ENCODE results near the gene LDLRAD2.
"Not testable (repeated sequence)": the region's sequence is repeated elsewhere in the genome, so short reads cannot be mapped to it uniquely, and the experiment has no call there.

Gene LDLRAD2

DNA sequence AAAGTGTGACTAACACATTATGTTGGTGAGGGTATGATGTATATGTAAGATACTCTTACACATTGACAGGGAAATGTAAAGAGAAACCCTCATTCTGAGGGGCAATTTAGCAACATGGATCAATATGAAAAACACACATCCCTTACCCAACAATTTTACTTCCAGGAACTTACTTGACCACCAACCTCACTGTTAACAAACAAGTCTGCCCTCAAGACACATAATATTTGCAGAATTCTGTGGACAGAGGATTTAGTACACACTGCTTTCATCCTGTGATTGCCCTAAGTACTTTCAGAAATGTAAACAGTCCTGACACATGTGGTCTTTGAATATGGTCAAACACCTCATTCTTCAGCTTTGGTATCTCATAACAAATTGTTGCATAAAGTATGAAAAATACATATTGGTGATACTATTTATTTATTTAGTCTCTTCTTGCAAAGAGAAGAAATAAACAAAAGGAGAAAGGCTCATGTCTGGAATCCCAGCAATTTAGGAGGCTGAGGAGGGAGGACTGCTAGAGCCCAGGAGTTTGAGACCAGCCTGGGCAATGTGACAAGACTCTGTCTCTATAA lies 36.0 kb upstream of the LDLRAD2 start:
- Histone ChIP-seq H3K27ac (ENCODE audit: low read depth, low read length) (no peak overlapping the region), H3K4me3 (ENCODE audit: low read length) (no peak overlapping the region), H3K36me3 (ENCODE audit: control insufficient read depth, insufficient read depth, low read length) (no peaks in the 10 kb centered on the region), H3K9ac (ENCODE audit: low read length) (no peak overlapping the region), H3K4me1 (ENCODE audit: control insufficient read depth, insufficient read depth, low read length) (no peaks in the 10 kb centered on the region), H3K27me3 (ENCODE audit: control insufficient read depth, insufficient read depth, low read length) (no peaks in the 10 kb centered on the region)

DNA sequence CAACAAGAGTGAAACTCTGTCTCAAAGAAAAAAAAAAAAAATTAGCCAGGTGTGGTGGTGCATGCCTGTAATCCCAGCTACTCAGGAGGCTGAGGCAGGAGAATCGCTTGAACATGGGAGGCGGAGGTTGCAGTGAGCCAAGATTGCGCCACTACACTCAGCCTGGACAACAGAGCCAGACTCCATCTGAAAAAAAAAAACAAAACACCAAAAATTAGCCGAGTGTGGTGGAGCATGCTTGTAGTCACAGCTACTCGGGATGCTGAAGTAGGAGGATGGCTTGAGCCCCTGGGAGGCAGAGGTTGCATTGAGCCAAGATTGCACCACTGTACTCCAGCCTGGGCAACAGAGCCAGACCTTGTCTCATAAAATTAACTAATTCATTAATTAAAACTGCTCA lies 35.1 kb upstream of the LDLRAD2 start:
- H3K4me1 ChIP-seq (ENCODE audit: control insufficient read depth, insufficient read depth, low read length), result not testable (repeated sequence)

DNA sequence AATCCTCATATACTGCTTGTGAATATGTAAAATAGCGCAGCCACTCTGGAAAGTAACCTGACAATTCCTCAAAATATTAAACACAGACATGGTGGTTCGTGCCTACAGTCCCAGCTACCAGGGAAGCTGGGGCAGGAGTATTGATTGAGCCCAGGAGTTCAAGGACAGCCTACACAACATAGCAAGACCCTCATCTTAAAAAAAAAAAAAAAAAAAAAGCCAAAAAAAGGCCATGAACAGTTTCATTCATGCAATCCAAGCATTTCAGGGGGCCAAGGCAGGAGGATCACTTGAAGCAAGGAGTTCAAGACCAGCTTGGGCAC lies 33.7 kb upstream of the LDLRAD2 start:
- Histone ChIP-seq H3K4me1 (ENCODE audit: control insufficient read depth, insufficient read depth, low read length) (peaks cover 6% of the 10 kb centered on the region), H3K9ac (ENCODE audit: low read length) (no peak overlapping the region), H3K27ac (ENCODE audit: low read depth, low read length) (no peak overlapping the region), H3K4me3 (ENCODE audit: low read length) (no peak overlapping the region), H3K27me3 (ENCODE audit: control insufficient read depth, insufficient read depth, low read length) (no peaks in the 10 kb centered on the region), H3K36me3 (ENCODE audit: control insufficient read depth, insufficient read depth, low read length) (no peaks in the 10 kb centered on the region)

More for the DNA sequence above, 35.1 kb upstream of the LDLRAD2 start:
- H3K36me3 ChIP-seq (ENCODE audit: control insufficient read depth, insufficient read depth, low read length); H3K4me3 ChIP-seq (ENCODE audit: low read length); H3K27ac ChIP-seq (ENCODE audit: low read depth, low read length); H3K27me3 ChIP-seq (ENCODE audit: control insufficient read depth, insufficient read depth, low read length); H3K9ac ChIP-seq (ENCODE audit: low read length): not testable (repeated sequence)

DNA sequence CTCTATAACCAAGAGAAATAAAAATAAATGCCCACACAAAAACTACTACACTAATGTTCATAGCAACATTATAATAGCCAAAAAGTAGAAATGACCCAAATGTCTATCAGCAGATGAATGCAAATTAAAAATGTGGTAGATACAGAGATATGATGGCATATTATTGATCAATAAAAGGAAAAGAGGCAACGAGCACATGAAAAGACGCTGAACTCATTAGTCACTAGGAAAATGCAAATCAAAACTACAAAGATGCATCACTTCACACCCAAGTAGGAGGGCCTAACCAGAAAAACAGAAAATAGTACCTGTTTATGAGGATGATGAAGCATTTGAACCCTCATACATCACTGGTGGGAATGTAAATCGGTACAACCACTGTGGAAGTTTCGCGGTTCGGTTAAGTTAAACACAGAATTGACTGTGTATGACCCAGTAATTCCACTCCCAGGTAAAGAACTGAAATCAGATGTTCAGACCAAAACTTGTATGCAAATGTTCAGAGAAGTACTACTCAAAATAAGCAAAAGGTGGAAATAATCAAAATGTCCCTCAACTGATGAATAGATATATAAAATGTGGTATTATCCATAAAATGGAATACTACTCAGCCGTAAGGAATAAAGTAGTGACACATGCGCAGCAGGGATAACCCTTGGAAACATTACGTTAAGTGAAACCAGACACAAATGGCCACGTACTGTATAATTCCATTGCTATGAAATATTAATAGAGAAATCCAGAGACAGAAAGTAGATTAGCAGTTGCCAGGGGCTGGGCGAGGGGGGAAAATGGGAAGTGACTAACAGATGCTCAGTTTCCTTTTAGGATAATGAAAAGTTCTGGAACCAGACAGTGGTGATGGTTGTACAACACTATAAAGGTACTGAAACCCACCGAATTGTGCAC lies 32.2 kb upstream of the LDLRAD2 start:
- no peak overlapping the region for H3K4me3 ChIP-seq (ENCODE audit: low read length)
- H3K4me1 ChIP-seq (ENCODE audit: control insufficient read depth, insufficient read depth, low read length), result peaks cover 6% of the 10 kb centered on the region
- no peak overlapping the region for H3K27ac ChIP-seq (ENCODE audit: low read depth, low read length)
- no peaks in the 10 kb centered on the region for H3K36me3 ChIP-seq (ENCODE audit: control insufficient read depth, insufficient read depth, low read length)
- no peaks in the 10 kb centered on the region for H3K27me3 ChIP-seq (ENCODE audit: control insufficient read depth, insufficient read depth, low read length)
- no peak overlapping the region for H3K9ac ChIP-seq (ENCODE audit: low read length)

DNA sequence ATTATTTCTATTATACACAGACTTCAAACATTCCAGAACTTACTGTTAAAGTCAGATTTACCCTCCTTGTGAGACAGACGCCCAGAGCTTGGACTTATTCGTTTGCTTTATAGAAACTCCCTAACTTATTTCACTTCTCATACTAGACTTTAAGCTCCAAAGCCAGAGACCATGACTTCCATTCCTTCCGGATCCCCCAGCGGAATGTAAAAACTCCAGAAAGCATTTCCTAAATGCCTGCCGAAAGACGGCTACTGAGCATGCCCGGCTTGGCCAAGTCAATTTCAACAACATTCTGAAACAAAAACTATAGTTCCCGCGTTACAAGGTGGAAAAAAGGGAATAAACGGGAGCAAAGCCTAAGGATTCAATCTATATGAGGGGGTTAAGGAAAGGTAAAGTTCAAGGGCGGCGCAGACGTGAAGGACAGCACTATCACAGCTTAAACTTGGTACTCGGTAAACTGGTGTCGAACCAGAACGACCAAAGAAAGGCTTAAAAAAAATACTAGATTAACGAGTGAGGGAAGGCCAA lies 30.2 kb upstream of the LDLRAD2 start:
- H3K27me3 ChIP-seq (ENCODE audit: control insufficient read depth, insufficient read depth, low read length), result no peaks in the 10 kb centered on the region
- H3K9ac ChIP-seq (ENCODE audit: low read length), result peak overlapping the region; percentile 25
- peak overlapping the region; percentile 100 for H3K4me3 ChIP-seq (ENCODE audit: low read length)
- no peaks in the 10 kb centered on the region for H3K36me3 ChIP-seq (ENCODE audit: control insufficient read depth, insufficient read depth, low read length)
- peaks cover 6% of the 10 kb centered on the region for H3K4me1 ChIP-seq (ENCODE audit: control insufficient read depth, insufficient read depth, low read length)
- peak overlapping the region; percentile 100 for H3K27ac ChIP-seq (ENCODE audit: low read depth, low read length)

DNA sequence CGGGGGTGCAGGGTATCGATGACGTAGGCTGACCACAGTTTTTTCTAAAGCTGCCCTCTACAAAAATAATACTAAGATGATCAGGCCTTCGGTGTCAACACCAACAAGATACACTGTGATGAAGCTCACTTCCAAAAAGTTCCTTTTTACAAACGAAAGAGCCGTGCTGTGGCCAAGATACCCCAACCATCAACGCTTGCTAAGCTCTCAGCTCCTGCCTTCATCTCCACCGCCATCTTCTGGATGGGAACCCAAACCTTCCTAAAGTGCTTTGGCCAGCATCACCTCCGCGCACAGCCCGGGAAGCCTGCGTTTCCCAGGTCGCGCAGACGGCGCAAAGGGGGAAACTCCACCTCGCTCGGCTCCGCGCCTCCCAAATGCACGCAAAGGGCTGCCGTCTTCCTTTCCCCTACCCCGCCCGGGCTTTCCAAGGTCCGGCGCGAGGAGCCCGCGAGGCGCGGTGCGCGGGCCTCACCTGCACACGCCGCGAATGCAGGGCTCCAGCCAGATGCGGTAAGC lies 29.7 kb upstream of the LDLRAD2 start:
- H3K27me3 ChIP-seq (ENCODE audit: control insufficient read depth, insufficient read depth, low read length), result no peaks in the 10 kb centered on the region
- H3K4me1 ChIP-seq (ENCODE audit: control insufficient read depth, insufficient read depth, low read length), result peaks cover 6% of the 10 kb centered on the region
- no peaks in the 10 kb centered on the region for H3K36me3 ChIP-seq (ENCODE audit: control insufficient read depth, insufficient read depth, low read length)
- peak overlapping the region; percentile 80 for H3K9ac ChIP-seq (ENCODE audit: low read length)
- peak overlapping the region; percentile 100 for H3K4me3 ChIP-seq (ENCODE audit: low read length)
- peak overlapping the region; percentile 100 for H3K27ac ChIP-seq (ENCODE audit: low read depth, low read length)

DNA sequence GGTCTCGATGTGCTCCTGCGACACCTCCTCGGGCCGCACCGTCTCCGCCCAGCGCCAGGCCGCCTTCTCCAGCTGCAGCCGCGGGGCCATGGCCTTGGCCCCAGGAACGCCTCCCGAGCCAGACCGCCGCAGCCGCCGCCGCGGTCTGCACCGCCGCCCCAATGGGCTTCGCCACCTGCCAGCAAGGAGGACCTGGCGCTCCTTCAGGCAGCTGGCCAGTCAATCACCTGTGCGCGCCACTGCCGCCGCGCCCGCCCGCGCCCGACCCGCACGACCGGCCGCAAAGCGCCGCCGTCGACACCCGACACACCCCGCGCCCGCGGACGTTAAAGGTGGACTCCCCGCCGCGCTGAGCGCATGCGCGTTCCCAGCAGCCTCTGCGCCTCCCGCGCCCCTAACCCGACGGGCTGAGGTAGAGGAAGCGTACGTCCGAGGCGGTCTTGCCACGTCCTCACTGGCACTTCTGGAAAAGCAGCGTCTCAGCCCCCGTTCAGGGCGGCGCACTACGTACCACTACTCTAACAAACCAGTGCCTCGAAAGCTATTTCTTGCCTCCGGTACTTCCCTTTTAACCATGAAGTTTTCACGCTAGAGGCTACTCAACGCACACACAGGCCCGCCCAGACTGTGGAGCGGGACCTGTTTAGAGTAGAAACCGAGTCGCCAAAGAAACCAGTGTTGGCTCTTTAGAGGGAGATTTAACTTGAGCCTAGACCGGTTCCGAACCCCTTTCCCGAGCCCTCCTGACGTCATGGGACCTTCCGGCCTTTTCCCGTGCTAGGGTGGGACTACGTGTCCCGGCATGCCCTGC lies 29.0 kb upstream of the LDLRAD2 start, which contains the start of gene USP48:
Gene USP48 (minus strand): TSS at position 282 of the 811 bp plus-strand sequence. CDS start 192 bp downstream, at position 90.
- no peaks in the 10 kb centered on the region for H3K27me3 ChIP-seq (ENCODE audit: control insufficient read depth, insufficient read depth, low read length)
- no peaks in the 10 kb centered on the region for H3K36me3 ChIP-seq (ENCODE audit: control insufficient read depth, insufficient read depth, low read length)
- peak within 1 kb of the TSS; percentile 100 for H3K4me3 ChIP-seq (ENCODE audit: low read length)
- peaks cover 6% of the 10 kb centered on the region for H3K4me1 ChIP-seq (ENCODE audit: control insufficient read depth, insufficient read depth, low read length)
- peak within 1 kb of the TSS; percentile 100 for H3K27ac ChIP-seq (ENCODE audit: low read depth, low read length)
- H3K9ac ChIP-seq (ENCODE audit: low read length), result peak within 1 kb of the TSS; percentile 100

DNA sequence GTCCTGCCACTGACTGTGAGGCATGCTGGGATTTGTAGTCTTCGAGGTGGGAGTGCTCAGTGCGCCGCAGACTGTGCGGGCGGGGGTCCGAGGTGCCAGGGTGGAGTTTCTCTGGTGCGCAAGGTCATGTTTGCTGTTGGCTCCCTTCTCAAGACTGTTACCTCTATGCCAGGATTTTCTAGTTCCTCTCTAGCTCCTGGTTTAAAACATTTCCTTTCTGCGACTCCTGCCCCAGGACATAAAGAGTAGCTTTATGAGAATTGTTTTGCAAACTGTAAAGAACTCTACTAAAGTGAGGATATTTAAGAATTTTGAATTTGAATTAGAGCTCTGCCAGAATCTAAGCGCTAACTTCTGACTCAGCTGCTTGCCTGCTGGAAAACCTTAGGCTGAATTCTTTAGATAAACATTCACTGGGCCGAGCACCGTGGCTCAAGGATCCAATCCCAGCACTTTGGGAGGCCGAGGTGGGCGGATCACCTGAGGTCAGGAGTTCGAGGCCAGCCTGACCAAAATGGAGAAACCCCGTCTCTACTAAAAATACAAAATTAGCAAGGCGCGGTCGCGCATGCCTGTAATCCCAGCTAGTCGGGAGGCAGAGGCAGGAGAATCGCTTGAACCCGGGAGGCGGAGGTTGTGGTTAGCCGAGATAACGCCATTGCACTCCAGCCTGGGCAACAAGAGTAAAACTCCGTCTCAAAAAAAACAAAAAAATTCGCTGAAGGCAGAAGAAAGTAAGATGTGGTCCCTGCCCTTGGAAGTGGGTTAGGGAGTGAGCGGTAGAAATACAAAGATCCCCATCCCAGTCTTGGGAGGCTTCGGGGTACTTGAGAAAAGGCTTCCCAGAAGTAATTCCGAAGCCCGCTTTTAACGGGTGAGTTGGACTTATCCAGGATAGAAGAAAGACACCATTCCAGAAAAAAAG lies 28.1 kb upstream of the LDLRAD2 start:
- Histone ChIP-seq H3K27me3 (ENCODE audit: control insufficient read depth, insufficient read depth, low read length) (no peaks in the 10 kb centered on the region), H3K4me3 (ENCODE audit: low read length) (peak overlapping the region; percentile 100), H3K27ac (ENCODE audit: low read depth, low read length) (peak overlapping the region; percentile 100), H3K9ac (ENCODE audit: low read length) (peak overlapping the region; percentile 100), H3K36me3 (ENCODE audit: control insufficient read depth, insufficient read depth, low read length) (no peaks in the 10 kb centered on the region), H3K4me1 (ENCODE audit: control insufficient read depth, insufficient read depth, low read length) (peaks cover 6% of the 10 kb centered on the region)

DNA sequence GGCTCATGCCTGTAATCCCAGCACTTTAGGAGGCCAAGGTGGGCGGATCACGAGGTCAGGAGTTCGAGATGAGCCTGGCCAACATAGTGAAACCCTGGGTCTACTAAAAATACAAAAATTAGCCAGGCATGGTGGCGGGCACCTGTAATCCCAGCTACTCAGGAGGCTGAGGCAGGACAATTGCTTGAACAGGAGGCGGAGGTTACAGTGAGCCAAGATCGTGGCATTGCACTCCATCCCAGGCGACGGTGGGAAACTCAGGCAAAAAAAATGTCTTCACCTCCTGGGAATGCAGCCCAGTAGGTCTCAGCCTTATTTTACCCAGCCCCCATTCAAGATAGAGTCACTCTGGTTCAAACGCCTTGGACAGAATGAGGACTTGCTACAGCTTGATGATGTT lies 26.3 kb upstream of the LDLRAD2 start:
- not testable (repeated sequence) for H3K4me3 ChIP-seq (ENCODE audit: low read length); H3K36me3 ChIP-seq (ENCODE audit: control insufficient read depth, insufficient read depth, low read length); H3K9ac ChIP-seq (ENCODE audit: low read length); H3K27me3 ChIP-seq (ENCODE audit: control insufficient read depth, insufficient read depth, low read length); H3K27ac ChIP-seq (ENCODE audit: low read depth, low read length); H3K4me1 ChIP-seq (ENCODE audit: control insufficient read depth, insufficient read depth, low read length)

DNA sequence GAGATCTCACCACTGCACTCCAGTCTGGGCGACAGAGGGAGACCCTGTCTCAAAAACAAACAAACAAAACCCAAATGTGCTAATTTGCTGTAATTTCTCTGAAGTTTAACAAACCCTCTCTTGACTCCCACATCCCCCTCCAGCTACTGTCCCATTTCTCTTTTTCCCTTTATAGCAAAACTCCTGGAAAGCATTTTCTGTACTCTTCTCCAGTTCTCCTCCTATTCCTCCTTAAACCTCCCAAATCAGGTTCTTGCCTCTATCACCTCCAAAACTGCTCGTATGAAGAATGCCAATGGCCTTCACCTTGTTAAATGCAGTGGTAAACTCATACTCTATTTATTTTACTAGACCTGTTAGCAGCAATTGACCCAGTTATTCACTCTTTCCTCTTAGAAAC lies 25.4 kb upstream of the LDLRAD2 start:
- H3K4me1 ChIP-seq (ENCODE audit: control insufficient read depth, insufficient read depth, low read length), result peaks cover 2% of the 10 kb centered on the region
- H3K27ac ChIP-seq (ENCODE audit: low read depth, low read length), result no peak overlapping the region
- no peaks in the 10 kb centered on the region for H3K36me3 ChIP-seq (ENCODE audit: control insufficient read depth, insufficient read depth, low read length)
- H3K27me3 ChIP-seq (ENCODE audit: control insufficient read depth, insufficient read depth, low read length), result no peaks in the 10 kb centered on the region
- no peak overlapping the region for H3K9ac ChIP-seq (ENCODE audit: low read length)
- no peak overlapping the region for H3K4me3 ChIP-seq (ENCODE audit: low read length)

DNA sequence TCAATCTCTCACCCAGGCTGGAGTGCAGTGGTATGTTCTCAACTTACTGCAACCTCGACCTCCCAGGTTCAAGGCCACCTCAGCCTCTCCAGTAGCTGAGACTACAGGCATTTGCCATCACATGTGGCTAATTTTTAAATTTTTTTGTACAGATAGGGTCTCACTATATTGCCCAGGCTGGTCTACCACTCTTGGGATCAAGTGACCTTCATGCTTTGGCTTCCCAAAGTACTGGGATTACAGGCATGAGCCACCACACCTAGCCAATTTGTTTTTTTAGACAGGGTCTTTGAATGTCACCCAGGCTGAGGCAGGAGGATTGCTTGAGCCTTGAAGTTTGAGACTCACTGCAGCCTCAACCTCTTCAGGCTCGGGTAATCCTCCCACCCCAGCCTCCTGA lies 19.0 kb upstream of the LDLRAD2 start:
- no peaks in the 10 kb centered on the region for H3K36me3 ChIP-seq (ENCODE audit: control insufficient read depth, insufficient read depth, low read length)
- H3K27ac ChIP-seq (ENCODE audit: low read depth, low read length), result no peak overlapping the region
- H3K4me3 ChIP-seq (ENCODE audit: low read length), result no peak overlapping the region
- no peaks in the 10 kb centered on the region for H3K4me1 ChIP-seq (ENCODE audit: control insufficient read depth, insufficient read depth, low read length)
- no peaks in the 10 kb centered on the region for H3K27me3 ChIP-seq (ENCODE audit: control insufficient read depth, insufficient read depth, low read length)
- H3K9ac ChIP-seq (ENCODE audit: low read length), result no peak overlapping the region
